PC-9 (cell line): ENCODE measurements around the gene HSF4. TPM values are rescaled to one million over a fixed set of nuclear protein-coding genes. Genes with fewer than 3 reads are reported as not detected.

Source experiments
- BruUV-seq: library from RNA; stranded (reverse); fragments of 400-500 nt; replicated peaks from 2 replicates; lab custom pipeline; 2021; lab: Mats Ljungman, UMichigan
- CTCF ChIA-PET: fragments of 300-600 bp; sonication (Branson Sonifier 250); formaldehyde crosslinking; loops from one replicate; lab custom pipeline; 2022; ENCODE audit warnings: antibody characterized with exemption; lab: Charles Lee
- POLR2A ChIA-PET: fragments of 300-600 bp; sonication (Branson Sonifier 250); formaldehyde crosslinking; loops from one replicate; lab custom pipeline; 2022; ENCODE audit warnings: antibody characterized with exemption; ENCODE audit not compliant: unreplicated experiment; lab: Charles Lee
- DNase-seq, 2 experiments: peaks; one replicate each; pipeline versions ENCODE4 v3.0.0 to v3.0.0-alpha.2; 2015 to 2022; ENCODE audit warnings: mixed read lengths in 1 of 2
- H2AFZ ChIP-seq: fragments of 200-600 bp; sonication (generic); 2 replicates; pipeline ENCODE4 v1.8.1; 2017; ENCODE audit warnings: antibody characterized with exemption
- H3F3A ChIP-seq: fragments of 200-600 bp; sonication (generic); 2 replicates; pipeline ENCODE4 v1.8.1; 2017; ENCODE audit warnings: antibody characterized with exemption, mild to moderate bottlenecking, low read depth; ENCODE audit not compliant: insufficient read depth
- H3K27ac ChIP-seq: fragments of 200-600 bp; sonication (generic); 2 replicates; pipeline ENCODE4 v1.6.1; 2016; ENCODE audit warnings: mixed run types
- H3K27me3 ChIP-seq: fragments of 200-600 bp; sonication (generic); 2 replicates; pipeline ENCODE4 v1.6.1; 2016; ENCODE audit warnings: low read depth, mixed run types; ENCODE audit not compliant: insufficient read depth
- H3K36me3 ChIP-seq: fragments of 200-600 bp; sonication (generic); 2 replicates; pipeline ENCODE4 v1.6.1; 2016; ENCODE audit warnings: low read depth, mixed run types
- H3K4me1 ChIP-seq: fragments of 200-600 bp; sonication (generic); replicated peaks from 2 replicates; pipeline ENCODE4 v1.6.1; 2016; ENCODE audit warnings: mixed run types; ENCODE audit not compliant: insufficient read depth
- H3K4me2 ChIP-seq: fragments of 200-600 bp; sonication (generic); 2 replicates; pipeline ENCODE4 v1.6.1; 2017; ENCODE audit warnings: mixed run types
- H3K4me3 ChIP-seq: fragments of 200-600 bp; sonication (generic); 2 replicates; pipeline ENCODE4 v1.6.1; 2016; ENCODE audit warnings: mixed run types
- H3K79me2 ChIP-seq: fragments of 200-600 bp; sonication (generic); 2 replicates; pipeline ENCODE4 v1.6.1; 2017; ENCODE audit warnings: low read depth, mixed run types
- H3K9me2 ChIP-seq: fragments of 200-600 bp; sonication (generic); 2 replicates; pipeline ENCODE4 v1.8.1; 2017; ENCODE audit warnings: mild to moderate bottlenecking; ENCODE audit not compliant: insufficient read depth
- H3K9me3 ChIP-seq: fragments of 200-600 bp; sonication (generic); 2 replicates; pipeline ENCODE4 v1.8.1; 2016; ENCODE audit warnings: low read depth; ENCODE audit not compliant: insufficient read depth
- H4K20me1 ChIP-seq: fragments of 200-600 bp; sonication (generic); 2 replicates; pipeline ENCODE4 v1.8.1; 2017; ENCODE audit not compliant: insufficient read depth
- EZH2 ChIP-seq: fragments of 200-600 bp; sonication (generic); IDR thresholded peaks from 2 replicates; pipeline ENCODE4 v1.8.0; 2017; ENCODE audit warnings: antibody characterized with exemption, low read depth
- intact Hi-C: fragments of 100-400 bp; cut with micrococcal nuclease; formaldehyde crosslinking; loops from one replicate; pipeline ENCODE4 v1.10.0; 2022; ENCODE audit not compliant: unreplicated experiment
- total RNA-seq: library from RNA; stranded (reverse); gene quantifications from 2 replicates; pipeline ENCODE4 v1.2.3, GENCODE V29; 2021
- TF ChIP-seq, protein P1 (sequence below): fragments of 200-600 bp; sonication (generic); conservative IDR thresholded peaks from 2 replicates; pipeline ENCODE4 v1.6.1; 2017; ENCODE audit warnings: mixed run types, antibody characterized with exemption, mild to moderate bottlenecking, moderate library complexity

The HSF4 gene
- total RNA-seq, 1 experiment from 2014 or later = 100 TPM

DNA sequence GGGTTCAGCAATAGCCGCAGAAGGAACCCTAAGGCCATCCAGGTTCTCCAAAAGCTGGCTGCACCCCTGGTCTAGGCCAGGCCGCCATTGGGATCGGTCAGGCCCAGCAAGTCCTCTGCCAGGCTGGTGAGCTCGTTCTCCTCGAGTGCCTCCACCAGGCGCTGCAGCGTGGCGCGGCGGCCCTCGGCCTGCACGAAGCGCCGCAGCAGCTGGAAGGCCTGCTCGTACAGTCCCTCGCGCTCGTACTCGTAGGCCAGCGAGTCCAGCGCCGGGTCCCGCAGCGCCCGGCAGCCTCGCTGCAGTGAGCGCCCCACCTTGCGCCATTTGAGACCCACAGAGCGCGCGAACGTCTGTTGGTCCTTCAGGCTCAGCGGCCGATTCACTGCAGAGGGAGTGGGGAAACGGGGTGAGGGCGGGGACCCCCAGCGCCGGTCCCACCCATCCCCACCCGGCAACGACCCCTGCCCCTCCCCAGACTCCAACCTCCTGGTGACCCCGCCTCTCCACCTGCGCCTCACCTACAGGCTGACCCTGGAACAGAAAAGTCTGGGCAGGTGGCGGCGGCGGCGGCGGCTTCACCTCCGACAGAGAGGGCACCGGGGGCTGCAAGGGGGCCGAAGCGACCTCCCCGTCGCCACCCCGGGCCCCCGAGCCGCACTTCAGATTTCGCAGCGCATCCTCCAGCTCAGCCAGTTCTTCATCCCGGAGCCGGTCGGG lies 9.8 kb upstream of the HSF4 start:
- peaks cover 9% of the 10 kb centered on the region for H3K4me1 ChIP-seq
- H3K9me3 ChIP-seq = no peaks in the 10 kb centered on the region
- POLR2A ChIA-PET = no interaction called here
- CTCF ChIA-PET = interaction anchor here (0.7 to 1.3 kb wide), 3 partner anchors 15 to 137 kb away, joined by 4 to 9 read pairs (median 6); partner anchors contain the start of gene NOL3
- no peaks in the 10 kb centered on the region for H3K27me3 ChIP-seq
- 0 out of 2 replicates have a peak, but pooled peaks cover 3% of the 10 kb centered on the region for H4K20me1 ChIP-seq
- no peak for DNase-seq
- TF ChIP-seq EZH2 = no peak
- TF ChIP-seq, protein P1, sequence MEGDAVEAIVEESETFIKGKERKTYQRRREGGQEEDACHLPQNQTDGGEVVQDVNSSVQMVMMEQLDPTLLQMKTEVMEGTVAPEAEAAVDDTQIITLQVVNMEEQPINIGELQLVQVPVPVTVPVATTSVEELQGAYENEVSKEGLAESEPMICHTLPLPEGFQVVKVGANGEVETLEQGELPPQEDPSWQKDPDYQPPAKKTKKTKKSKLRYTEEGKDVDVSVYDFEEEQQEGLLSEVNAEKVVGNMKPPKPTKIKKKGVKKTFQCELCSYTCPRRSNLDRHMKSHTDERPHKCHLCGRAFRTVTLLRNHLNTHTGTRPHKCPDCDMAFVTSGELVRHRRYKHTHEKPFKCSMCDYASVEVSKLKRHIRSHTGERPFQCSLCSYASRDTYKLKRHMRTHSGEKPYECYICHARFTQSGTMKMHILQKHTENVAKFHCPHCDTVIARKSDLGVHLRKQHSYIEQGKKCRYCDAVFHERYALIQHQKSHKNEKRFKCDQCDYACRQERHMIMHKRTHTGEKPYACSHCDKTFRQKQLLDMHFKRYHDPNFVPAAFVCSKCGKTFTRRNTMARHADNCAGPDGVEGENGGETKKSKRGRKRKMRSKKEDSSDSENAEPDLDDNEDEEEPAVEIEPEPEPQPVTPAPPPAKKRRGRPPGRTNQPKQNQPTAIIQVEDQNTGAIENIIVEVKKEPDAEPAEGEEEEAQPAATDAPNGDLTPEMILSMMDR = no peak
- H3K27ac ChIP-seq = no peak overlapping the region
- peaks cover 9% of the 10 kb centered on the region; the same call in 1 of the 2 replicates for H3K79me2 ChIP-seq
- intact Hi-C loops = loop anchor here (1.0 to 5.0 kb wide), 2 partner anchors 42 to 136 kb away; no protein-coding TSS in a partner anchor
- no peaks in the 10 kb centered on the region for H3K9me2 ChIP-seq
- peaks cover 29% of the 10 kb centered on the region; the same call in 1 of the 2 replicates for H3F3A ChIP-seq
- no peak overlapping the region for H3K4me3 ChIP-seq
- no peak overlapping the region for H3K4me2 ChIP-seq
- BruUV-seq = no TSS peak
- no peaks in the 10 kb centered on the region for H3K36me3 ChIP-seq
- H2AFZ ChIP-seq = no peak overlapping the region

DNA sequence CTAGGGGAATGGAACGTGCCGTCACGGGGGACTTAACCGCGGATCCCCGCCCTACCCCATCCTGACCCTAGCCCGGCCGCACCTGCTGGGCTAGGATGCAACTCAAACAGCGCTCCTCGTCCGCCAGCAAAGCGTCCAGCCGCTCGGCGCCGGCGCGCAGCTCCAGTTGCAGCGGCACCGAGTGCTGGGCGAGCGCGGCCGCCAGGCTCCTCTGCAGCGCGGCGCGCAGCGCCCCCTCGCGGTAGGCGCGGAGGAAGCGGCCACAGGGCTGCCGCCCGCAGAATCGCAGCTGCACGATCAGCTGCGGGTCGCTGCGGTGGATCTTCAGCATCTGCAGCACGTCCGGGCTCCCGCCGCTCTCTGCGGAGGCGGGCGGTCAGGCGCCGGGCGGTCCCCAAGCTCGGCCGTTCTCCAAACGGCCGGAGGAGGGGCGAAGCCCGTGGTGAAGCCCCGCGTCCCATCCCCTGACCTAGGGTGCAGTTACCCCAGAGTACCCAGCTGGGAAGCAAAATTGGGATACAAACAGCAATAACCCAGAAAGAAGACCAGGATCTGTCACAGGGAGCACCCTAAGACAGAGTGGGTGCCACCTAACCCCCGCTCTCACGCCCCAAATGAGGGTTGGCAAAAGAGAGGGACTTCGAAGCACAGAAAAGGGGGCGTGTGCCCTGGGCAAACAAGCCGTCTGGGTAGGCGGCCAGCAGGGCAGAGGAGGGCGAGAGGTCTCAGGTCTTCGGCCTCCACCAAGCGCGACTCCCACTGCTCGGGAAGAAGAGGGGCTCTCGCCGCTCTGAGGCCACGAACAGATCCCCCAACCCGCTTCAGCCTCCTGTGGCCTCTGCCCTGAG lies 9.0 kb upstream of the HSF4 start:
- Histone ChIP-seq H3K9me2 (no peaks in the 10 kb centered on the region), H4K20me1 (0 out of 2 replicates have a peak, but pooled peaks cover 3% of the 10 kb centered on the region), H3K4me1 (peaks cover 9% of the 10 kb centered on the region), H3K36me3 (no peaks in the 10 kb centered on the region), H3K79me2 (peaks cover 9% of the 10 kb centered on the region; the same call in 1 of the 2 replicates), H3F3A (peaks cover 29% of the 10 kb centered on the region; the same call in 1 of the 2 replicates), H3K4me2 (no peak overlapping the region), H3K4me3 (no peak overlapping the region), H3K27ac (no peak overlapping the region), H3K9me3 (no peaks in the 10 kb centered on the region), H2AFZ (no peak overlapping the region), H3K27me3 (no peaks in the 10 kb centered on the region)
- CTCF ChIA-PET = interaction anchor here (0.7 to 1.3 kb wide), 3 partner anchors 15 to 138 kb away, joined by 4 to 9 read pairs (median 6); partner anchors contain the start of gene NOL3
- intact Hi-C loops = loop anchor here (1.0 to 5.0 kb wide), 2 partner anchors 43 to 137 kb away; no protein-coding TSS in a partner anchor
- peak in 1 of 2 experiments; percentile 62 for DNase-seq
- TF ChIP-seq, protein P1 = no peak
- TF ChIP-seq EZH2 = no peak
- POLR2A ChIA-PET = no interaction called here
- no TSS peak for BruUV-seq
